Cardiac muscle cell (in vitro differentiated cells and primary cell): Measurements from ENCODE around the gene TAAR8. TPM values are rescaled to one million over a fixed set of nuclear protein-coding genes. Genes with fewer than 3 reads are reported as not detected.

ENCODE experiments used
- DNase-seq, 2 donors: peaks; one replicate each; pipeline versions ENCODE4 v3.0.0 to v3.0.0-alpha.2; 2010 to 2017; ENCODE audit warnings: low read depth in 1 of 2, low spot score in 1 of 2
- H3K27ac ChIP-seq: fragments of 200-600 bp; sonication (generic); 2 replicates; pipeline ENCODE4 v1.5.1; 2016
- H3K27me3 ChIP-seq: fragments of 200-600 bp; sonication (generic); 2 replicates; pipeline ENCODE4 v1.6.0; 2016; ENCODE audit warnings: control low read depth
- H3K36me3 ChIP-seq: fragments of 200-600 bp; sonication (generic); 2 replicates; pipeline ENCODE4 v1.5.1; 2016; ENCODE audit warnings: control low read depth
- H3K4me1 ChIP-seq: fragments of 200-600 bp; sonication (generic); 2 replicates; pipeline ENCODE4 v1.8.1; 2017; ENCODE audit warnings: low read depth, mild to moderate bottlenecking, mixed run types
- H3K4me3 ChIP-seq: fragments of 200-600 bp; sonication (generic); 2 replicates; pipeline ENCODE4 v1.5.1; 2016; ENCODE audit warnings: mild to moderate bottlenecking
- H3K9me3 ChIP-seq: fragments of 200-600 bp; sonication (generic); 2 replicates; pipeline ENCODE4 v1.5.1; 2017; ENCODE audit warnings: low read depth, mild to moderate bottlenecking, control low read depth
- CTCF ChIP-seq: IDR thresholded peaks from 2 replicates; pipeline ENCODE4 v1.5.1; 2012; ENCODE audit warnings: low read depth, mild to moderate bottlenecking, low read length
- polyA plus RNA-seq: library from polyadenylated mRNA; unstranded; fragments of >200 nt; fragmentation: Nextera tagmentation; extraction: Ambion mirVana; gene quantifications from 2 replicates; pipeline ENCODE4 v1.2.1, GENCODE V29; 2016
- total RNA-seq: library from RNA; depleted of rRNA; stranded (reverse); fragments of >200 nt; gene quantifications from 2 replicates; pipeline ENCODE4 v1.2.3, GENCODE V29; 2016

The TAAR8 gene
- total and polyA plus RNA-seq, 2 experiments from 2014 or later = not detected

- no peak for TF ChIP-seq CTCF
- peak in 1 of 2 donors; percentile 22 for DNase-seq
- Histone ChIP-seq H3K36me3 (no peaks in the 10 kb centered on the region), H3K4me1 (peaks cover 14% of the 10 kb centered on the region), H3K9me3 (no peaks in the 10 kb centered on the region), H3K4me3 (peak overlapping the region; percentile 65), H3K27me3 (no peaks in the 10 kb centered on the region), H3K27ac (no peak overlapping the region)
Measured at GRCh38 chr6:132511210-132511830, 41.2 kb upstream of the TAAR8 start.

DNA sequence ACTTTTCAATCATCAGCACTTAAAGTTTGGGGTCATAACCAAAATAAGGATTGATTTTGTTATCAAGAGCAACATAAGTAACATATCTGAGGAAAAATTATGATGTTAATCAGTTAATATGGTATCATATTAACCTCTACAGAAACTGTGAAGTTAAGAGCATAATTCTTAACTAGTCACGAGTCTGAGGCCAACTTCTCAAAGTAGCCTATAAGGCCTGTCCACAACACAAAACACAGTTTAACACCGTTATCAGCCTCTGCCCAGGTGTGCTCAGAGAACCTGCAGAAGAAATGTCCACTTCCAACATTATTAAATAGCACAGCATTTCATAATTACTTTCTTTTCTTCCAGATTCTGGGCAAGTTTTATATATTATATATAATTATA lies 40.6 kb upstream of the TAAR8 start:
- Histone ChIP-seq H3K4me1 (peaks cover 14% of the 10 kb centered on the region), H3K36me3 (no peaks in the 10 kb centered on the region), H3K9me3 (no peaks in the 10 kb centered on the region), H3K27me3 (no peaks in the 10 kb centered on the region), H3K4me3 (peak overlapping the region; percentile 65), H3K27ac (no peak overlapping the region)
- DNase-seq = no peak
- no peak for TF ChIP-seq CTCF

- peak overlapping the region; percentile 65 for H3K4me3 ChIP-seq
- H3K27ac ChIP-seq = peak overlapping the region; percentile 11
- no peak for DNase-seq
- no peak for TF ChIP-seq CTCF
- no peaks in the 10 kb centered on the region for H3K27me3 ChIP-seq
- H3K9me3 ChIP-seq = no peaks in the 10 kb centered on the region
- peaks cover 14% of the 10 kb centered on the region for H3K4me1 ChIP-seq
- H3K36me3 ChIP-seq = no peaks in the 10 kb centered on the region
Measured at GRCh38 chr6:132512342-132512637, 40.2 kb upstream of the TAAR8 start.

GRCh38 chr6:132512638-132513632 lies 39.5 kb upstream of the TAAR8 start, which contains the start of gene STX7:
Gene STX7 (minus strand): TSS chr6:132513116. CDS start chr6:132503530, 9,586 bp downstream.
- Histone ChIP-seq H3K27ac (peak within 1 kb of the TSS; percentile 15), H3K9me3 (no peaks in the 10 kb centered on the region)
- no peak for TF ChIP-seq CTCF

GRCh38 chr6:132513831-132514545 lies 38.5 kb upstream of the TAAR8 start:
- Histone ChIP-seq H3K27me3 (no peaks in the 10 kb centered on the region), H3K4me3 (no peak overlapping the region), H3K4me1 (peaks cover 14% of the 10 kb centered on the region), H3K36me3 (no peaks in the 10 kb centered on the region), H3K27ac (no peak overlapping the region), H3K9me3 (no peaks in the 10 kb centered on the region)
- DNase-seq = no peak
- TF ChIP-seq CTCF = no peak

More at GRCh38 chr6:132512638-132513632, 39.5 kb upstream of the TAAR8 start, which contains the start of gene STX7:
- H3K4me1 ChIP-seq = peaks cover 14% of the 10 kb centered on the region
- DNase-seq = peak; percentile 92 to 93
- H3K36me3 ChIP-seq = no peaks in the 10 kb centered on the region
- H3K4me3 ChIP-seq = peak within 1 kb of the TSS; percentile 65
- H3K27me3 ChIP-seq = no peaks in the 10 kb centered on the region
